HG03432 (cell line): ENCODE results near the gene SERPINB8.
A peak's percentile ranks its signal among the peaks of the same experiment; 100 is the strongest.

ENCODE experiments used
- ATAC-seq: cut with Tn5 transposase; IDR thresholded peaks from one replicate; pipeline ENCODE4 v1.9.1; 2021; ENCODE audit warnings: mild to moderate bottlenecking, moderate library complexity; ENCODE audit not compliant: unreplicated experiment

Gene SERPINB8

GRCh38 chr18:64009305-64009704, 39.4 kb downstream of the SERPINB8 start:
- no peak for ATAC-seq

GRCh38 chr18:64011513-64011912, 41.6 kb downstream of the SERPINB8 start:
- ATAC-seq = no peak

GRCh38 chr18:64017870-64018269, 48.0 kb downstream of the SERPINB8 start:
- ATAC-seq = peak; percentile 65

GRCh38 chr18:64019922-64020756, 50.3 kb downstream of the SERPINB8 start:
- ATAC-seq = no peak

DNA sequence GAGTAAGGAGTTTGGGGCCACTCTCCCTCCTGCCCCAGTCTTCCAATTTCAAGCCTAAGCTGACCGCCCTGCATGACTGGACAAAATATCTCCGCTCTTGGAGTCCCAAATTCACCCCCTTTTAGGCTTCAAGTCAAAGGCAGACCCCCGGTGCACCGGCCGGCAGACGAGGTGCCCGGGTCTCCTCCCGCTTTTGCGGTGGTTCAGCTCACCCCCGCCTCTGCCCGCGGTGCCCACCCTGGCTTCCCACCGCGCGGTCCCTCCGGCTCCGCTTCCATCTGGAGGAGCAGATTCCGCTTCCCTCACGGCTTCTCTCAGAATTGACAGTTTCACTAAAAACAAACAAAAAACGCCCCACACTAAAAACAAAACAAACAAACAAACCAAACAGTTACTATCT, 56.5 kb downstream of the SERPINB8 start:
- no peak for ATAC-seq

GRCh38 chr18:64027931-64028695, 58.2 kb downstream of the SERPINB8 start:
- ATAC-seq = peak; percentile 88

DNA sequence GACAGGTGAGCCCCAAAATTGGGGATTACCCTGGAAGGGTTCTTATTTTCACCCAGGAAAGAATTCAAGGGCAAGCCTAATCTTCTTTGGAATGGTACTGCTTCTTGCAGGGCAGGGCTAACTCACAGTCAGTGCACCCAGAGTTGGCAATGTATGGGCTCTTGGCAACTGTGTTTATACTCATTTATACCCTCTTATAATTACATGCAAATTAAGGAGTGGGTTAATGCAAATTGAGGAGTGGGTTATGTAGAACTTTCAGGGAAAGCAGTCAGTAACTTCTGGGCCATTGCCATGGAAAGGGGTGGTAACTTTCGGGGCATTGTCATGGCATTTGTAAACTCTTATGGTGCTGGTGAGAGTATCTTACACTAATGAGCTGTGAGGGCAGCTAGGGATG, 59.2 kb downstream of the SERPINB8 start:
- no peak for ATAC-seq

- ATAC-seq = no peak
Measured at GRCh38 chr18:64031411-64031810, 61.5 kb downstream of the SERPINB8 start.

DNA sequence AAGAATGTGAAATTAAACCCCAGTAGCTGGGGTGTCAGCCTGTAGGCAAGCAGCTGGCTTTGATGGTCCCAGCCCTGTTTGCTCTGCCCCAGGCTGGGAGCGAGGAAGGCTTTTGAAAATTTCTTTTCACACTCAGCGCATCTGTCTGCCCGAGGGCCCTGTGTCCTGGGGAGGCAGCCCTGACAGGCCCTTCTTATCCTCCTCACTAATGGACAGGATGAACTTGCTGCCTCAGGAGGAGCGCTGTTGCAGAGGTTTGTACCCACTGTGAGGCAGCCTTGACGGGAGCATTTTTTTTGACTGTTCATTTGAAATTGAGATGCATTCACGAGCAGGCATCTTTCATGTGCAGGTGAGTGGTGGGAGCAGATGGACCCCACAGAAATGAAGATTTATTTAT, 62.4 kb downstream of the SERPINB8 start:
- no peak for ATAC-seq

DNA sequence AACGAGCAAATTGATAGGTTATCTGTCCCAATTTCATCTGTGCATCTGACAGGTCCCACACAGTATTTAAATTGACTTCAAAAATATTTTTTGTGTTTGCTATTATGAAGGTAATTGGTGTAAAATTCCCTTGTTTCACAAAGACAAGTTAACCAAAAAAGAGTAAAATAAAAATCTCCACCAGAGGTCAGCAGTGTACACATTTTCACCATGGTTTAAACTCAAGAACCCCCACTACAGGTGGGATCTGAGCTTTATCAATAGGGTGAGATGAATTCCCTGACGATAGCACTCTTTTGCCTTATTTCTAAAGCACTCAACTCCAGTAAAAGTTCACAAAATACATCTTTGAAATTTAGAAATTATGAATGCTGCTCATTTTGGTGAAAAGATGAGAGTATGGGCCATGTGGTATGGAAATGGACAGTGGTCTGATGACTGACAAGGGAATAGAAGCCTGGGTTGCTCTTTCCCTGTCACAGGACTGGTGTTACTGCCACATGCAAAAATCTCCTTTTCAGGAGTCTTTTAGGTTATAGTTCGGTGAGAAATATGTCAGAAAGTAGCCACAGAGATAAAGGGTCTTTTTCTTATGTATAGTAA, 68.0 kb downstream of the SERPINB8 start:
- ATAC-seq = peak; percentile 80
